K562 (cell line): ENCODE data around the gene ADGRG1. TPM values are rescaled to one million over a fixed set of nuclear protein-coding genes. Genes with fewer than 3 reads are reported as not detected.
A peak's percentile ranks its signal among the peaks of the same experiment; 100 is the strongest.

Source experiments
- ASH1L ChIP-seq: fragments of 450-650 bp; IDR thresholded peaks from 2 replicates; pipeline ENCODE4 v1.6.1; 2018; ENCODE audit warnings: borderline replicate concordance, mild to moderate bottlenecking, low read depth; ENCODE audit not compliant: partially characterized antibody
- DACH1 ChIP-seq: fragments of 450-650 bp; IDR thresholded peaks from 2 replicates; pipeline ENCODE4 v1.6.1; 2018; ENCODE audit not compliant: partially characterized antibody
- DPF2 ChIP-seq: fragments of 450-650 bp; IDR thresholded peaks from 2 replicates; pipeline ENCODE4 v1.6.1; 2016
- ESRRB ChIP-seq: fragments of 250-450 bp; sonication (Bioruptor Pico); IDR thresholded peaks from 2 replicates; pipeline ENCODE4 v1.5.0; 2020; ENCODE audit warnings: mild to moderate bottlenecking, moderate library complexity, borderline replicate concordance
- FOXK2 ChIP-seq, 2 experiments: fragments of 450-650 bp; IDR thresholded peaks in 1 of 2; conservative IDR thresholded peaks in 1 of 2; 2 replicates each; pipeline ENCODE4 v1.6.1; 2016; ENCODE audit warnings: low read depth in 2 of 2, mild to moderate bottlenecking in 1 of 2
- MCM5 ChIP-seq: fragments of 450-650 bp; IDR thresholded peaks from 2 replicates; pipeline ENCODE4 v1.6.1; 2016; ENCODE audit warnings: low read depth
- MCM7 ChIP-seq, 2 experiments: fragments of 450-650 bp; IDR thresholded peaks; 2 replicates each; pipeline ENCODE4 v1.6.1; 2016 to 2018
- MYNN ChIP-seq, 2 experiments: sonication (generic); formaldehyde crosslinking in 1 of 2; IDR thresholded peaks; 2 replicates each; pipeline versions ENCODE4 v1.5.0 to v1.6.1; 2016 to 2020; ENCODE audit warnings: antibody characterized with exemption in 1 of 2, missing genetic modification reagents in 1 of 2
- RHOXF2B ChIP-seq: fragments of 250-450 bp; sonication (Bioruptor Pico); conservative IDR thresholded peaks from 2 replicates; pipeline ENCODE4 v1.5.1; 2021
- SETDB1 ChIP-seq: IDR thresholded peaks from one replicate; pipeline ENCODE4 v1.6.1; 2012; ENCODE audit warnings: low read length, control low read depth, inconsistent platforms
- SPI1 ChIP-seq: IDR thresholded peaks from 2 replicates; pipeline ENCODE4 v1.6.1; 2011; ENCODE audit warnings: low read depth, low read length, control low read depth, borderline replicate concordance
- SREBF1 ChIP-seq: fragments of 150-350 bp; IDR thresholded peaks from 2 replicates; pipeline ENCODE4 v1.6.1; 2014; ENCODE audit warnings: antibody characterized with exemption, low read depth, low read length, borderline replicate concordance
- TCFL5 ChIP-seq: fragments of 250-450 bp; sonication (Bioruptor Pico); conservative IDR thresholded peaks from 2 replicates; pipeline ENCODE4 v1.6.1; 2021; ENCODE audit warnings: mild to moderate bottlenecking, moderate library complexity, matching md5 sums
- TEAD4 ChIP-seq, 2 experiments: sonication (generic) in 1 of 2; formaldehyde crosslinking in 1 of 2; IDR thresholded peaks; 2 replicates each; pipeline versions ENCODE4 v1.6.1 to v1.8.0; 2012 to 2022; ENCODE audit warnings: borderline replicate concordance in 1 of 2, inconsistent platforms in 1 of 2, low read length in 1 of 2, mild to moderate bottlenecking in 1 of 2, missing genetic modification reagents in 1 of 2
- YBX1 ChIP-seq: fragments of 450-650 bp; IDR thresholded peaks from 2 replicates; pipeline ENCODE4 v1.7.1; 2016; ENCODE audit warnings: mild to moderate bottlenecking
- ZNF140 ChIP-seq: fragments of 250-450 bp; sonication (Bioruptor Pico); IDR thresholded peaks from 2 replicates; pipeline ENCODE4 v1.8.0; 2021; ENCODE audit warnings: moderate library complexity, mild to moderate bottlenecking, inconsistent platforms
- ZNF165 ChIP-seq: fragments of 250-450 bp; sonication (Bioruptor Pico); IDR thresholded peaks from 2 replicates; pipeline ENCODE4 v1.4.0; 2020; ENCODE audit warnings: borderline replicate concordance
- ZNF431 ChIP-seq: sonication (generic); formaldehyde crosslinking; IDR thresholded peaks from 2 replicates; pipeline ENCODE4 v1.8.0; 2022; ENCODE audit warnings: mild to moderate bottlenecking, missing genetic modification reagents
- ZNF77 ChIP-seq: fragments of 250-450 bp; sonication (Bioruptor Pico); IDR thresholded peaks from 2 replicates; pipeline ENCODE4 v1.5.0; 2020
- polyA plus RNA-seq, 8 experiments: library from polyadenylated mRNA; depleted of rRNA in 4 of 8; stranded (reverse) in 5 of 8; unstranded in 3 of 8; fragments of >200 nt; fragmentation: Nextera tagmentation in 2 of 8; fragmentation: Illumina TruSeq in 1 of 8; extraction: Ambion mirVana in 2 of 8; extraction: Trizol in 1 of 8; gene quantifications; 2 replicates each; pipeline versions ENCODE4 v1.2.1 to v1.2.3, GENCODE V29; 2011 to 2014; ENCODE audit warnings: inconsistent platforms in 1 of 8, missing spikeins in 1 of 8
- total RNA-seq, 7 experiments: library from RNA; depleted of rRNA in 6 of 7; stranded (reverse); fragments of >200 nt in 6 of 7; fragmentation: Illumina TruSeq in 2 of 7; extraction: Trizol in 2 of 7; gene quantifications; 2 replicates each; pipeline versions ENCODE4 v1.2.1 to v1.2.3, GENCODE V29; 2011 to 2021; ENCODE audit warnings: low replicate concordance in 1 of 7
- TF ChIP-seq, protein P1 (sequence below): fragments of 250-450 bp; sonication (Bioruptor Pico); IDR thresholded peaks from 2 replicates; pipeline ENCODE4 v1.5.0; 2021; ENCODE audit warnings: mild to moderate bottlenecking, moderate library complexity
- TF ChIP-seq, protein P2 (sequence below): fragments of 450-650 bp; formaldehyde crosslinking; IDR thresholded peaks from 2 replicates; pipeline ENCODE4 v1.4.0; 2020; ENCODE audit warnings: mild to moderate bottlenecking, moderate library complexity
- TF ChIP-seq, protein P3 (sequence below): fragments of 450-650 bp; IDR thresholded peaks from one replicate; pipeline ENCODE4 v1.6.1; 2018; ENCODE audit warnings: mild to moderate bottlenecking, moderate library complexity; ENCODE audit not compliant: partially characterized antibody
- TF ChIP-seq, protein P4 (sequence below): sonication (generic); formaldehyde crosslinking; IDR thresholded peaks from 2 replicates; pipeline ENCODE4 v1.9.0; 2022; ENCODE audit warnings: mild to moderate bottlenecking, missing genetic modification reagents

Gene ADGRG1
- total and polyA plus RNA-seq, 9 of the 15 experiments (the other 6 are each of a cell fraction or from before 2014, with no cell fraction given), result 0.04 to 0.31 (median 0.16) TPM; not detected in 6

DNA sequence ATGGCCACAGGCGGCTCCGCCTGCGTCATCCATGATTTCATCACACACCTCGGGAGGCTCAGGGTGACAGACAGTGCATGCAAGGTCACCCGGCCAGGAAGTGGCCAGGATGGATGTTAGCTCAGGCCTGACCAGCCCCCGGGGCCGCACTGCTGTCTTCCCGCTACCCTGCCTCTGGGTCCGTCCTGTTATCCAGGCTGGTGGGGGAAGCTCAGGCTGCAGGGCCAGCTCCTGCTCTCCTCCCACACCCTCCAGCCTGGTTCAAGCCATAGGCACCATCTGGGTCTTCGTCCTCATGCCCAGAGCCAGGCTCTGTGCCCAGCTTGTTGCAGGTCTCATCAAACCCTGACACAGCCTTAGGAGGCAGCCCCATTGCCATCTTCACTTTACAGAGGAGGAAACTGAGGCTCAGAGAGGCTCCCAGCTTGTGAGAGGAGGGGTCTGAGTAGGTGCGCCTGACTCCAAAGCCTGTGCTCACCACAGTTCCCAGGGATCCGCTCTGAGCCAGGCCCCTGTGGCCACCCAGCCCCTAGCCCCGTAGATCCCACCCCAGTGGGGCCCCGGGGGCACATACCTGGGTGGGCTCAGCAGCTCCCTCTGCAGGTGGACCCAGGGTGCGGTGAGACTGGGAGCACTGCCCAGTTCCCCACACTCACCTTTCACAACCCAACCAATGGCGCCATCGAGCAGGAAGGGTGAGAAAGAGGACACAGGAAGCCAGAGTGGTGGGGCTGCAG lies 39.3 kb downstream of the ADGRG1 start (continued):
- no peak for TF ChIP-seq ZNF140 (CRISPR knock-in tag)
- TF ChIP-seq, protein P1, sequence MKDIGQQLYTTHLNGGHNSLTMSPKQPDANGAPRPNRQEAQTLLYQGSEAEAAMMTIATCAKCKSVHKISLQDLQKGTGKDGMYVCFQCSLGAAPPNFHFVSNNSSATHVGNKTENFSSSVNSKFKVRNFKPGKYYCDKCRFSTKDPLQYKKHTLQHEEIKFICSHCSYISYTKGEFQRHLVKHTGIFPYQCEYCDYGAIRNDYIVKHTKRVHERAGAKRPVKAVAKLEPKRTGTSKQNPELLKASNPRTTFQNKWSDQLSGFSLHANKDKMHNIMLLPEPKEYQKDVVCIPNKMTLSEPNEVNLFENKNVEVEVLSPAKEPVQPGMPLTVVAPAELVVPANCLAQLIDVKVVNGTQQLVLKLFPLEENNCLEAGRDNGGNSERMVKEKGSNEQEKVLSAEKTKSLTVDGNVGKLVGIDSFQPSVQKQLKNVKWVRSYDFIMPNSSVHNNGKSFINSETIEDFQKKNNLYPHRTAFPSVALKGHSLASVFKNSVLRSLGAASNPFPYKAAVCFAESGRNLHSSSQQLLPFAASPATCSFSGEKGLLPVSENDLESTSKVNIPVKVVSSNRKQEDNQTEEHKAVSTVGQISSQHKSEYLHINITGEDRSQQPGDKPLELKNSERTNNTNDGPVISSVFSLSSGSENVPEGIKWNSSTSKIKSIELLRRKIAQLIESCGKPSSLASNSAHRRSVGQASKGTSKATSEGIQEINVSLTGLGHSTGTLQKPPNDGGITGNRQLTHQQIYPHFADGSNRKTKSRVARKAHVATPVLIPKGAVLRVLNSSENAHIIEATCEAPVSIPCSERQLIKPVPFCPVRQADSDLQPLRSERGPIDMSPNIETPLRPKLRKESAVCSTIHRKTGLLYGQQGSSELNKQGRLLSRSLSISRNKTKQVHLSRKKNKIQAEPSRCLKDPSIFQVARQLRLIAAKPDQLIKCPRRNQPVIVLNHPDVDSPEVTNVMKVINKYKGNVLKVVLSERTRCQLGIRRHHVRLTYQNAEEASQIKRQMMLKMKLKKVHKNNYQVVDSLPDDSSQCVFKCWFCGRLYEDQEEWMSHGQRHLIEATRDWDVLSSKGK, result no peak
- TF ChIP-seq ZNF431 (CRISPR knock-in tag), result no peak
- 0 out of 2 replicates have a peak, but pooled peaks have one; percentile 27 for TF ChIP-seq SPI1
- no peak for TF ChIP-seq RHOXF2B (CRISPR knock-in tag)
- TF ChIP-seq, protein P2, sequence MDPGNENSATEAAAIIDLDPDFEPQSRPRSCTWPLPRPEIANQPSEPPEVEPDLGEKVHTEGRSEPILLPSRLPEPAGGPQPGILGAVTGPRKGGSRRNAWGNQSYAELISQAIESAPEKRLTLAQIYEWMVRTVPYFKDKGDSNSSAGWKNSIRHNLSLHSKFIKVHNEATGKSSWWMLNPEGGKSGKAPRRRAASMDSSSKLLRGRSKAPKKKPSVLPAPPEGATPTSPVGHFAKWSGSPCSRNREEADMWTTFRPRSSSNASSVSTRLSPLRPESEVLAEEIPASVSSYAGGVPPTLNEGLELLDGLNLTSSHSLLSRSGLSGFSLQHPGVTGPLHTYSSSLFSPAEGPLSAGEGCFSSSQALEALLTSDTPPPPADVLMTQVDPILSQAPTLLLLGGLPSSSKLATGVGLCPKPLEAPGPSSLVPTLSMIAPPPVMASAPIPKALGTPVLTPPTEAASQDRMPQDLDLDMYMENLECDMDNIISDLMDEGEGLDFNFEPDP (CRISPR knock-in tag), result 0 out of 2 replicates have a peak, but pooled peaks have one; percentile 14
- TF ChIP-seq ESRRB (CRISPR knock-in tag), result no peak
- TF ChIP-seq, protein P3, sequence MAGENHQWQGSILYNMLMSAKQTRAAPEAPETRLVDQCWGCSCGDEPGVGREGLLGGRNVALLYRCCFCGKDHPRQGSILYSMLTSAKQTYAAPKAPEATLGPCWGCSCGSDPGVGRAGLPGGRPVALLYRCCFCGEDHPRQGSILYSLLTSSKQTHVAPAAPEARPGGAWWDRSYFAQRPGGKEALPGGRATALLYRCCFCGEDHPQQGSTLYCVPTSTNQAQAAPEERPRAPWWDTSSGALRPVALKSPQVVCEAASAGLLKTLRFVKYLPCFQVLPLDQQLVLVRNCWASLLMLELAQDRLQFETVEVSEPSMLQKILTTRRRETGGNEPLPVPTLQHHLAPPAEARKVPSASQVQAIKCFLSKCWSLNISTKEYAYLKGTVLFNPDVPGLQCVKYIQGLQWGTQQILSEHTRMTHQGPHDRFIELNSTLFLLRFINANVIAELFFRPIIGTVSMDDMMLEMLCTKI, result no peak
- TF ChIP-seq FOXK2 (conservative IDR thresholded peaks at IDR 0.05 in 1 of 2, IDR thresholded peaks at IDR 0.05 in 1 of 2; ENCODE audit: low read depth in 2 of 2), result no peak
- no peak for TF ChIP-seq YBX1
- no peak for TF ChIP-seq ZNF77 (CRISPR knock-in tag)
- no peak for TF ChIP-seq MCM5
- TF ChIP-seq ASH1L, result no peak
- TF ChIP-seq DPF2, result peak; percentile 69
- no peak for TF ChIP-seq DACH1
- peak; percentile 18; the same call in 1 of the 2 replicates for TF ChIP-seq MYNN (IDR thresholded peaks at IDR 0.05)
- TF ChIP-seq MYNN (CRISPR knock-in tag; IDR thresholded peaks at IDR 0.05), result no peak
- no peak for TF ChIP-seq TCFL5 (CRISPR knock-in tag)
- TF ChIP-seq SREBF1, result no peak
- TF ChIP-seq, protein P4, sequence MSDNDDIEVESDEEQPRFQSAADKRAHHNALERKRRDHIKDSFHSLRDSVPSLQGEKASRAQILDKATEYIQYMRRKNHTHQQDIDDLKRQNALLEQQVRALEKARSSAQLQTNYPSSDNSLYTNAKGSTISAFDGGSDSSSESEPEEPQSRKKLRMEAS, result no peak
- TF ChIP-seq MCM7 (IDR thresholded peaks at IDR 0.05), result no peak
- TF ChIP-seq SETDB1, result no peak
- peak; percentile 40; the same call in 1 of the 2 replicates for TF ChIP-seq TEAD4 (IDR thresholded peaks at IDR 0.05; ENCODE audit: low read length)
- TF ChIP-seq TEAD4 (CRISPR knock-in tag; IDR thresholded peaks at IDR 0.05; ENCODE audit: borderline replicate concordance), result no peak
- no peak for TF ChIP-seq ZNF165 (CRISPR knock-in tag)
